Upper lobe of left lung (tissue), 4 donors: ENCODE measurements around the gene RAF1.

Experiments used
- CTCF ChIP-seq, 6 experiments: fragments of 450-650 bp in 4 of 6; fragments of 200-600 bp in 2 of 6; sonication (generic) in 2 of 6; IDR thresholded peaks; one replicate each; pipeline ENCODE4 v1.5.1; 2016 to 2019; ENCODE audit warnings: antibody characterized with exemption in 6 of 6
- POLR2A ChIP-seq, 4 donors: fragments of 450-650 bp; IDR thresholded peaks; one replicate each; pipeline ENCODE4 v1.5.1; 2016 to 2017; ENCODE audit warnings: antibody characterized with exemption in 4 of 4, mild to moderate bottlenecking in 2 of 4
- POLR2AphosphoS5 ChIP-seq, 2 donors: sonication (generic); formaldehyde crosslinking; IDR thresholded peaks; one replicate each; pipeline ENCODE4 v1.5.1; 2017; ENCODE audit warnings: antibody characterized with exemption in 2 of 2

- TF ChIP-seq CTCF (IDR thresholded peaks at IDR 0.05) (no peak), POLR2AphosphoS5 (IDR thresholded peaks at IDR 0.05) (no peak), POLR2A (IDR thresholded peaks at IDR 0.05) (no peak)
Measured at GRCh38 chr3:12593473-12593872, 70.4 kb downstream of the RAF1 start.
